Peyer's patch (tissue), 4 donors: ENCODE measurements around the gene F3.

Source experiments
- POLR2A ChIP-seq, 2 donors: fragments of 450-650 bp; IDR thresholded peaks; one replicate each; pipeline ENCODE4 v1.5.1; 2017; ENCODE audit warnings: antibody characterized with exemption in 2 of 2, mild to moderate bottlenecking in 2 of 2, moderate library complexity in 2 of 2
- TF ChIP-seq, protein P1 (sequence below), 6 experiments: fragments of 450-650 bp in 4 of 6; fragments of 200-600 bp in 2 of 6; sonication (generic) in 1 of 6; IDR thresholded peaks; one replicate each; pipeline ENCODE4 v1.5.1; 2017 to 2019; ENCODE audit warnings: antibody characterized with exemption in 6 of 6, mild to moderate bottlenecking in 3 of 6, moderate library complexity in 1 of 6

GRCh38 chr1:94560333-94560732, 18.8 kb upstream of the F3 start:
- TF ChIP-seq, protein P1, sequence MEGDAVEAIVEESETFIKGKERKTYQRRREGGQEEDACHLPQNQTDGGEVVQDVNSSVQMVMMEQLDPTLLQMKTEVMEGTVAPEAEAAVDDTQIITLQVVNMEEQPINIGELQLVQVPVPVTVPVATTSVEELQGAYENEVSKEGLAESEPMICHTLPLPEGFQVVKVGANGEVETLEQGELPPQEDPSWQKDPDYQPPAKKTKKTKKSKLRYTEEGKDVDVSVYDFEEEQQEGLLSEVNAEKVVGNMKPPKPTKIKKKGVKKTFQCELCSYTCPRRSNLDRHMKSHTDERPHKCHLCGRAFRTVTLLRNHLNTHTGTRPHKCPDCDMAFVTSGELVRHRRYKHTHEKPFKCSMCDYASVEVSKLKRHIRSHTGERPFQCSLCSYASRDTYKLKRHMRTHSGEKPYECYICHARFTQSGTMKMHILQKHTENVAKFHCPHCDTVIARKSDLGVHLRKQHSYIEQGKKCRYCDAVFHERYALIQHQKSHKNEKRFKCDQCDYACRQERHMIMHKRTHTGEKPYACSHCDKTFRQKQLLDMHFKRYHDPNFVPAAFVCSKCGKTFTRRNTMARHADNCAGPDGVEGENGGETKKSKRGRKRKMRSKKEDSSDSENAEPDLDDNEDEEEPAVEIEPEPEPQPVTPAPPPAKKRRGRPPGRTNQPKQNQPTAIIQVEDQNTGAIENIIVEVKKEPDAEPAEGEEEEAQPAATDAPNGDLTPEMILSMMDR (IDR thresholded peaks at IDR 0.05), result no peak
- TF ChIP-seq POLR2A (IDR thresholded peaks at IDR 0.05), result no peak
